A549 treated with Mapracorat at 1 μM for 4 hours (cell line): ENCODE results near the gene ADGRF4. TPM values are rescaled to one million over a fixed set of nuclear protein-coding genes. Genes with fewer than 3 reads are reported as not detected.

Source experiments
- total RNA-seq: library from RNA; stranded (reverse); fragments of 200-300 nt; extraction: Qiagen RNA extraction; gene quantifications from 5 replicates; pipeline ENCODE4 v1.2.3, GENCODE V29; 2022

The ADGRF4 gene, protein sequence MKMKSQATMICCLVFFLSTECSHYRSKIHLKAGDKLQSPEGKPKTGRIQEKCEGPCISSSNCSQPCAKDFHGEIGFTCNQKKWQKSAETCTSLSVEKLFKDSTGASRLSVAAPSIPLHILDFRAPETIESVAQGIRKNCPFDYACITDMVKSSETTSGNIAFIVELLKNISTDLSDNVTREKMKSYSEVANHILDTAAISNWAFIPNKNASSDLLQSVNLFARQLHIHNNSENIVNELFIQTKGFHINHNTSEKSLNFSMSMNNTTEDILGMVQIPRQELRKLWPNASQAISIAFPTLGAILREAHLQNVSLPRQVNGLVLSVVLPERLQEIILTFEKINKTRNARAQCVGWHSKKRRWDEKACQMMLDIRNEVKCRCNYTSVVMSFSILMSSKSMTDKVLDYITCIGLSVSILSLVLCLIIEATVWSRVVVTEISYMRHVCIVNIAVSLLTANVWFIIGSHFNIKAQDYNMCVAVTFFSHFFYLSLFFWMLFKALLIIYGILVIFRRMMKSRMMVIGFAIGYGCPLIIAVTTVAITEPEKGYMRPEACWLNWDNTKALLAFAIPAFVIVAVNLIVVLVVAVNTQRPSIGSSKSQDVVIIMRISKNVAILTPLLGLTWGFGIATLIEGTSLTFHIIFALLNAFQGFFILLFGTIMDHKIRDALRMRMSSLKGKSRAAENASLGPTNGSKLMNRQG
- total RNA-seq, result 11.9 to 15.7 TPM (median 13.3 TPM) in 5 replicates

GRCh38 chr6:47698342-47698787, at the start of gene ADGRF4:
ADGRF4 (plus strand) TSS chr6:47698580; CDS start chr6:47707246, 8,666 bp downstream.

Other genes with a start within 250 kb of the ADGRF4 start
- 11.9 to 14.8 TPM (median 14.4 TPM) in 5 replicates for gene CD2AP, start 220.8 kb upstream of the ADGRF4 start, total RNA-seq
- not detected in 5 replicates for gene OPN5, start 83.5 kb downstream of the ADGRF4 start, total RNA-seq